GM19023 (cell line): ENCODE data around the gene CFAP46.

Experiments
- ATAC-seq: cut with Tn5 transposase; IDR thresholded peaks from one replicate; pipeline ENCODE4 v1.9.1; 2021; ENCODE audit warnings: mild to moderate bottlenecking, moderate library complexity; ENCODE audit not compliant: unreplicated experiment

CFAP46 gene

DNA sequence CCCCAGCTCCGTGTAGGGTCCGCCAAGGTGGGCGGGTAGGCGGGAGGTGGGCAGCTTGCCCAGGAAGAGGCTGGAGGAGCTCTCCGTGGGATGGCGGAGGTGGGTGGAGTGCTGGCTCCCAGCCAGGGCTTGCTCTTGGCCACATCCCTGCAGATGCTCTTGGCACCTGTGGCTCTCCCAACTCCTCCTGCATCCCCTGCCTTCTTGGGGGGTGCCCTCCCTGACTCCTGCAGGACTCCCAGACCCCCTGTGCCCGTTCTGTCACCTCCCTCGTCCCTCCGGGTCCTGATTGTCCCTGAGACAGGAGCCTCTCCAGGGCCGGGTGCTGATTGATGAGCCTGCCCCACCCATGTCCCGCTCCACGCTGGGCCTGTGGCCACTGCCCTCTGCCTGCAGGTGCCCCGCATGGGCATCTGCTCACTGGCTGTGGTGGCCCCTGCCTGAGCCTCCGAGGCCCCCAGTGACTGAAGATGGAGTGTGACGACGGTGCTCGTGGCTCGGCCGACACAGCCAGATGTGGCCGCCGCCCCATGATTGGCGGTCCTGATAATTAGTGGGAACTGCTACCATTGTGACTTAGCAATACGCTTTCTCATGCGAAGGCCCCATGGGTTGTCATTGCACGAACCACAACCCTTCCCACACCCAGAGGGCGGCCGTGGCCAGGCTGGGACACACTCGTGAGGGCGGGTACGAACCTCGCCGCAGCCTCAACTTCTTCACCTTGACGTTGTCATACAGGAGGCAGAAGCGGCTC is 23.6 kb downstream of the CFAP46 start:
- ATAC-seq = no peak

DNA sequence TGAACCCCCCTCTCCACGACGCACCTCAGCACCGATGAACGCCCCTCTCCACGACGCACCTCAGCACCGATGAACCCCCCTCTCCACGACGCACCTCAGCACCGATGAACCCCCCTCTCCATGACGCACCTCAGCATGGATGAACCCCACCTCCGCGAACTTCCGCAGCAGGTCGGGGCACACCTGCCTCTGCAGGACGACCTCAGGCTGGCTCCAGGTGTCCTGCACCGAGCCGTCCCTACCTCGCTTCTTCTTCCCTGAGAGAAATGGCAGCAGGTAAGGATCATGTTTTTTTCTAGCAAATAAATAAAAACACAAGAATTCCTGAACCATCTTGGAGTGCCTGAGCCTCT is 24.1 kb downstream of the CFAP46 start:
- no peak for ATAC-seq

DNA sequence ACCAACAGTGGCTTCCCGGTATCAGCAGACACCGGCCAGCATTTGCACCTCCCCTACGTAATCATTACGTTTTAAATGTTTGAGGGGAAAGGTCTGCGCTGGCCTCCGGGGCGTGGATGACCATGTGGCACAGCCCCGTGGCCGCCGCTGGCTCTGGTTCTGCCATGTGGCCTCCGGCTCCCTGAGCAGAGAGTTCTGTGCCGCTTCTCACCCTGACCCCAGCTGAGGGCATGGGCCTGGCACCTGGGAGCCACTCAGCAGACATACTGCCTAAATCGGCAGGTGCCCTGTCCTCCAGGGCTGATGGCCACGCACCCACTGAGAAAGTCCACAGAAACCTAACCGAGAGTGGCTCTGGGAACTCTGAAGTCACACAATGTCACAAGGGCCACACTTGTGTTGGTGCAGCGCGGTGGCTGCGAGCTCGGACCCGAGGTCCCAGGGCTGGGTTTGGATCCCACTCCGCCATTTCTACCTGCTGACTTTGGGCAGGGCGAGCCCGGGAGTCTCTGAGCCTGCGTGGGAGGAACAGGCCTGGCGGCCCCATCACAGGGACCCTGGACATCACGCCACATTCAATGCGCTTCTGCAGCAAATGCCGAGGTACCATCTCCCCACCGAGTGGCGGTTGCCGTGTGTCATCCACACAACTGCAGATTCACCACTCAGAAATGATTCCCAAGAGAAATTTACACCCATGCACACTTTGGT is 25.3 kb downstream of the CFAP46 start:
- ATAC-seq = no peak

DNA sequence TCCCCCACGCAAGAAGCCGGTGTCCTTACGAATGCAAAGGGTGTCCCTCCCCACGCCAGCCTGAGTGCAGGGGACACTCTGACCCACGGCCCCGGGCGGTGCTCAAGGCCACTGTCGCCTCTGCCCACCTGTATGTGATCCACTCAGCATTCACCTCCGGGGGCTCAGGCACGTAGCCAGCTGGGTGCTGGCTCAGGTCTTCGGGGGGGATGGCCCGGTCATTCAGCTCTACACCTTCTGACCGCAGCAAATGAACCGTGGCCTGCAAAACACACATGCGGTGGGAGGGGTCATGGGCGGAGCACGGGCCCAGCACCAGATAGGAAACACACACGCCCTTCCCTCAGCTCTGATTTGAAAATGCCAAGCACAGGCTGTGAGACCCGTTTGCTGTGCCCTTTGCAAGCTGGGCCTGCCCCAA is 25.9 kb downstream of the CFAP46 start:
- no peak for ATAC-seq

DNA sequence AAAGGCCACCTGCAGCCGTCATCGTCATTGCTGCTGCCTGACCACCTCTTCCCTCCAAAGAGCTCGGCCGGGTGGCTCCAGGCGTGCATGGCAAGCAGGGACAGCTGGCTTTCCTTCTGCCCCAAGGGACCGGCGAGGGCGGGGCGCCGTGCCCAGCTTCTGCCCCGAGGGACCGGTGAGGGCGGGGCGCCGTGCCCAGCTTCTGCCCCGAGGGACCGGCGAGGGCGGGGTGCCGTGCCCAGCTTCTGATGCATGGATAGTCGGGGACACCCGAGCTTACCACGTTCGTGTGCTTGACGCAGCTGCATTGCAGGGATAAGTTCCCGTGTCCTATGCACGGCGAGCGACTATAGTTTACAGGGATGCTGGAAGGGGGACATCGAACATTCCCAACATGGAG is 27.0 kb downstream of the CFAP46 start:
- ATAC-seq = no peak

DNA sequence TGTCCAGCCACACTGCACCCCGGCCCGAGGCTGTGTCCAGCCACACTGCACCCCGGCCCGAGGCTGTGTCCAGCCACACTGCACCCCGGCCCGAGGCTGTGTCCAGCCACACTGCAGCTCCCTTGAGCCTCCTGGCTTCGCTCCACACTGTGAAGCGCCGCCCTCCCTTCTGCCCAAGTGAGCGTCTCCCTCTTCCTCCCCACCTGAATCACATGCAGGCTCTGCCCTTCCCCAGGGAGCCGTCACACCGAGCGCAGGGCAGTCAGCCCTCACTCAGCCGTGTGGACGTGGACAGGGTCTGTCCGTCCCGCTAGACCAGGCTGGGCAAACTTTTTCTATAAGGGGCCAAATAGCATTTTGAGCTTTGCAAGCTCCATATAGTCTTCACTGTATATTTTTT is 27.6 kb downstream of the CFAP46 start:
- no peak for ATAC-seq

DNA sequence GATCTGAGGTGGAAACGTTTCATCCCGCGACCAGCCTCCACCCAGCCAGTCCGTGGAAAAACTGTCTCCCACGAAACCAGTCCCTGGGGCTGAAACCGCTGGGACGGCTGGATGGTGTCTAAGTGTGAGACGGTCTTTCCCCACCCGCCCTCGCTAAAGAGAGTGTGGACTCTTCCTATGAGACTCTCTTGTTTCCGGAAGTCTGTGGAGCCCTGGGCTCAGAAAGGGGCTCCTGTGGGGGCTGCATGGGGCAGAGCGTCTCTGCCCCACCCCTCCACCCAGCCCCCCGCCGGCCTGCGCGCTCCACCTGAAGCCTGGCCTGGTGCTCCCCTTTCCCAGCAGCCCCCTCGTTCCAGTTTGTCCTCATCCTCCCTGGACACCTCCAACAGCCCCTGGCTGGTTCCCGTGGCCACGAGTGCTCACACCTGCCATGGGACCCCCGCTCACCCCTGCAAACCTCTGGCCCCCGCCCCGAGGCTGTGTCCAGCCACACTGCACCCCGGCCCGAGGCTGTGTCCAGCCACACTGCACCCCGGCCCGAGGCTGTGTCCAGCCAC is 28.7 kb downstream of the CFAP46 start:
- ATAC-seq = no peak

DNA sequence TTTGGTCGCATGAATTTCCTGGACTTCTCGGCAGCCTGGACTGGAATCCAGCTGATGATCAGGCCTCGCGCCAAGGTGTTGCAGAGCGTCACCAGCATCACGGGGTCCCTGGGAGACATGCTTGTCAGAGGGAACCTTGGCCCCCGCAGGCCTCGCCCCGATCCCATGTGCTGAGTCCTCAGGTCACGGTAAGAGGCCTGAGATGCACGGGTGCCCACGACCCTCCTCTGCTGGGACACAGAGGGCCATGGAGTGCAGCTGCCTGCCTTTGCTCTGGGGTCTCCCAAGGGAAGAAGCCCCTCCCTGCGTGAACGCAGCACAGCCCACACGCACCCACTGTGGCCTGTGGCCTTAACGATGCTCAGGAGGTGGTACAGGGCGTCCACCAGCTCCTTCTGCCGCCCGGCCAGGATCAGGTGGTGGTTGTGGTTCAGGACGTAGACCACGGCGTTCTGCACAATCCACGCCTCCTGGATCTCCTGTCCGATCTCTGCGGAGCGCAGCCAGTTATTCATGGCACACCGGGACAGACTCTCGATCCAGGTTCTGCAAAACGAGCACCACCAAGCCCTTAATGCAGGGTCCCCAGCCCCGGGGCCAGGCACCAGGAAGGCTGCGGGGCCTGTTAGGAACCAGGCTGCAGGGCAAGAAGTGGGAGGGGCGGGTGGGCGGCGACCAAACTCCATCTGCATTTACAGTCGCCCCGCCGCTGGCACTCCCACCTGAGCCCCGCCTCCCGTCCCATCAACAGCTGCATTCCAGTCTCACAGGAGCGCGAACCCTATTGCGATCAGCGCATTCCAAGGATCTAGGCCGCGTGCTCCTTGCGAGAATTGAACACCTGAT is 29.4 kb downstream of the CFAP46 start:
- ATAC-seq = no peak

DNA sequence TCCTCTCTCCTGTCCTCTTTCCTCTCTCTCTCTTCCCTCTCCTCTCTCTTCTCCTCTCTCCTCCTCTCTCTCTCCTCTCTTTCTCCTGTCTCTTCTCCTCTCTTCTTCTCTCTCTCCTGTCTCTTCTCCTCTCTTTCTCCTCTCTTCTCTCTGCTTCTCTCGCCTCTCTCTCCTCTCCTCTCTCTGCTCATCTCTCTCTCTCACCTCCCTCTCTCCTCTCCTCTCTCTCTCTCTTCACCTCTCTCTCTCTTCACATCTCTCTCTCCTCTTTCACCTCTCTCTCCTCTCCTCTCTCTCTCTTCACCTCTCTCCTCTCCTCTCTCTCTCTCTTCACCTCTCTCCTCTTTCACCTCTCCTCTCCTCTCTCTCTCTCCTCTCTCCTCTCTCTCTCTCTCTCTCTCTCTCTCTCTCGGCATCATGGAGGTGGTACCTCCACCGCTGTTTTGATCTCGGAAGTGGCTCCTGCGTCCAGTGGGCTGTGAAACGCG is 30.1 kb downstream of the CFAP46 start:
- ATAC-seq = no peak

DNA sequence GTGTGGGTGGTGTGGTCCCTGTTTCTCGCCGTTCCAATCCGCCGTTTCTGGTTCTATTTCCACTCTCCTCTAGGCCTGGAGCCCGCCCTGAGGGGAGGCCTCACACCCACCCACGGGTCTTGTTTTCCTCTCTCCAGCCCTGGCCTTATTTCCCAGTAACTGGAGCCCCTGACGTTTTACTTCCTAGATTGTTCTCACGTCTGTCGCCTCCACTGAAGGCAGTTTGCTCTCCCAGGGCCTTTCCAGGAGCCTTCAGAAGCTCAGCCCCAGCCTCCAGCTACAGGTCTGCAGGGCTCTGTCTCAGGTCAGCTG is 30.6 kb downstream of the CFAP46 start:
- no peak for ATAC-seq

DNA sequence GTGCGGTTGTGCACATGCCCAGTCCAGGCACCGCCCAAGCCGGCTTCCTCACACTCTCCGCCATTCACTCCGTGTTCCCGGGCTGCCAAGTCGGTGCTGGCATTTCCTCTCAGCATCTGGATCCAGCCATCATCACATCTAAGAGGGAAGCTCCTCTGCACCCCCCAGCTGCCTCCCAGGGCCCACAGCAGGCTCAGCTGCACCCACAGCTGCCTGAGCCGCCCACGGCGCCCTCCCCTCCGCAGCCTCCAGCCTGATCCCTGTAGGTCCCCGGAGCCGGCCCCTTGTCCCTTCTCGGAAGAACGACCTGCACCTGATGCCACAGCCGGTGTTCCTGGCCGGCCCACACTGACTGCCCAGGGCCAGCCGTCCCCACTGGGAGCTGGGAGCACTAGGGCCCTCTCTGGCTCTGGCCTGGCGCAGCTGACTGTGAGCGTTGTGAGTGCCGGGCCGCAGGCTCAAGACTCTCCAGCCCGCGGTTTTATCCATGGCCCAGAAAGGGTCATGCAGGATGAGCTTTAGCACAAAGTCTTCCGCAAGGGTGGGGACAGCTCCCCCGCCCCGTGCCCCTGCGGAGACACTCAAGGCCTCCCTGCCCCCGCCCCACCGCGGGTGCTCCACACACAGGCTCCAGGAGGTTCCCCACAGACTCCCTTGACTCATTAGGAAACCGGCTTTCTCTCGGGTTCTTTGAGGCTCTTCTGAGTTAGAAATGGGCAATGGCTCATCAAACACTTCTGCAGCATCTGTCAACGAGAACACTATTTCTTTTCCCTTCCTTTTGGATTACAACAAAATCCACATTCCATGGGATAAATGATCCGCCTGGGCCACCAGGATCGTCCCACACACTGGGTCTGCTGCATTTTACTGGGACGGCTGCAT is 31.2 kb downstream of the CFAP46 start:
- no peak for ATAC-seq

DNA sequence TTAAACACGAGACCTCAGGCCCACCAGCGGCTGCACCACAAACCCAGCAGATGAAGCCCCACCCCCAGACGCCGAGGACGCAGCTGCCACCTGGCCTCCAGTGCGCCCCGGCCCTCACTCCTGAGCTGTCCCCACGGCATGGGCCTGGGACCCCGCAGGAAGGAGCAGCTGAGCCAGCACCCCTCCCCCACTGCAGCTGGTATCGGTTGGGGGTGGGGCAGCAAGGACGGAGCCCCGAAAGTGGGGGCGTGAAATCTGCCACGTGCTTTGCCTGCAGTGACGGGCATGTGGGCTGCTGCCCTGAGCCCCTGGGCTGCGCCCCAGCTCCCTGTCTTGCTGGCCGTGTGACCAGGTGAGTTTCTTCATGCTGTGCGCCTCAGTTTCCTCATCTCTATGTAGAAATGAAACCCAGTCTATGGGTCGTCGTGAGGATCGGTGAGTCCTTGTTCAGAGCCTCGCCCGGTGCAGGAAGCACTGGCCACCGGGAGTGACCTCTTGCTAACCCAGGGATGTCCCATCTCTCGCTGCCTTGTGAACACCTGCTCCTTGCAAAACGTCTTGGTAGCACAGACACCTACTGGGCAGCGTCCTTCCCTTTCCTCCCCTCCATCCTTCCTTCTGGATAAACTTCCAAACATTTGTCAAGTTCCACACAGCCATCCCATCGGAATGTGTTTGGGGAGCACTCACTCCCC is 32.0 kb downstream of the CFAP46 start:
- no peak for ATAC-seq

DNA sequence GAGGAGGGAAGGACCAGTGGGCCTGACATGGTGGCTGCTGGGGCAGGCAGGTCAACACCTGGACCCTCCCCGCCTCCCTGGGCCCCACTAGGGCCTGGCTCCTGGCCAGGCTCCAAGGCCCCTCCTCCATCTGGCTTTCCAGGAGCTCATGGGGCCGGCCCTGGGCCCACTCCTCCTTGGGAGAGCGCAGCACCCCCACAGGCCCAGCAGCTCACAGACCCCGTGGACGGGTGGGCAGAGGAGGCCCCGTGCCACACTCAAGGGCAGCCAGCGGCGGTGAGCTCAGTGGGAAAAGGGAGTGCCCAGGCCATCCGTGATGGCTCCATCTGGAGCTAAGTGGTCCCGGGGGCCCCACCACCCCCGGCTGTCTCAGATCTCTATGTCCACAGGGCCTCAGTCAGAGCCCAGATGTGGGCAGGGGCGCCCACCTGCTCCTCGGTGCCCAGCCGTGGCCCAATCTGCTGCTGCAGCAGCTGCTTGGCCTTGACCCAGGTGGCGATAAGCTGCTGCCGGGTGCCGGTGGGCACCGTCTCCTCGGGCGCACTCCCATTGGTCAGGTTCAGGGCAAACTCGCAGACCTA is 32.8 kb downstream of the CFAP46 start:
- ATAC-seq = no peak

DNA sequence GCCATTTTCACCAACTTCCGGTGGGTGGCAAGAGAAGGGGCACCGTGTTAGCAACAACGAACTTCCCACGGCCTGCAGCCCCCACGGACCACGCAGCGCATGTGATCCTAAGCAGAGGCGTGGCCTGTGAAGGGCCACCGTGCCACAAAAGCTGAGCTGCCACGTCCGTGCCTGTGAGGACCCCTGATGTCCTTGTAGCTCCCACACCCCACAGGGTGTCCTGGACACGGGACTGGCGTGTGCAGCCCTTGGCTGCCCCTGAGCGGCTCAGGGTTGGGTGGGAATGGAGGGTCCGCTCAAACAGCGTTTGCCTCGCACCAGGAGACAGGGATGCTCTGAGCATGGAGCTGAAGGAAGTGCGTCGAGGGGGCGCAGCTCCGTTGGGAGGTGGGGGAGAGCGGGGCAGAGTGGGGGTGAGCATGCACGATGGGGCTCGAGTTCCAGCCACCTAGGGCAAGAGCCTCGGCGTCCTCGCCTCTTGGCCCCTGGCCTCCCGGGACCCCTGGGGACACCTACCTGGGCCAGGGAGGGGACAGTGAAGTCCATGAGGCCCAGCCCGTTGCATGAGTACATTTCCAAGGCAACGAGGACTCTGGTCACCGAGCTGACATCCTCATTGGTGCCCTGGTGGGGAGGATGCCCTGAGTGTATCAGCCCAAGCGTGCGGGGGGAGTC is 33.6 kb downstream of the CFAP46 start:
- ATAC-seq = no peak

DNA sequence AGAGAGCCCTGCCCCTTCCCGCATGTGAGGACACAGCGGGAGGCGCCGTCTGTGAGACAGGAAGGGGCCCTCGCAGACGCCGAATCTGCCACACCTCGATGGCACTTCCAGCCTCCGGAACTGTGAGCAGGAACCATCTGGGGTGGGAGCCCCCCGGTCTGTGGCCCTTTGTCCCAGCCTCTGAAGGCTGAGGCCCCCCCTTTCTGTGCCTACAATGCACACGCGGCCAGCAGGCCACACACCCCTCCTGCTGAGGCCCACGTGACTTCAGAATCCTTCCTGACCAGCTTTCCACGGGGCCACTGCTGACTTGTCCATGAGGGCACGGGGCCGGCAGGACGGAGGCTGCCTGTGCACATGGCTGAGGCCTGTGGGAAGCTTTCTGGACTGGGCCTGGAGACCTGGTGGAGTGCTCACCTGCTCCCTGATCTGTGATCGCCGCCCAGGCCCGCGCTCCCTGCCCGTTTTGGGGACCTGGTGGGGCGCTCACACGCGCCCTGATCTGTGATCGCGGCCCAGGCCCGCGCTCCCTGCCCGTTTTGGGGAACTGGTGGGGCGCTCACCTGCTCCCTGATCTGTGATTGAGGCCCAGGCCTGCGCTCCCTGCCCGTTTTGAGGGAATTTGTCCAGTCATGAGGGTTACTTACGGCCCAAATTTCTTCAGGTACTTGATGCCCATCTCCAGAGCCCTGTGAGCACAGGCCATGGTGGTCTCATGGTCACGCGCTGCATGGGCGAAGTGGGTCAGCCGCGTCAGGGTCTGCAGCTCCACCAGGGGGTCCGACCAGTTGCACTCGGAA is 34.3 kb downstream of the CFAP46 start:
- no peak for ATAC-seq

DNA sequence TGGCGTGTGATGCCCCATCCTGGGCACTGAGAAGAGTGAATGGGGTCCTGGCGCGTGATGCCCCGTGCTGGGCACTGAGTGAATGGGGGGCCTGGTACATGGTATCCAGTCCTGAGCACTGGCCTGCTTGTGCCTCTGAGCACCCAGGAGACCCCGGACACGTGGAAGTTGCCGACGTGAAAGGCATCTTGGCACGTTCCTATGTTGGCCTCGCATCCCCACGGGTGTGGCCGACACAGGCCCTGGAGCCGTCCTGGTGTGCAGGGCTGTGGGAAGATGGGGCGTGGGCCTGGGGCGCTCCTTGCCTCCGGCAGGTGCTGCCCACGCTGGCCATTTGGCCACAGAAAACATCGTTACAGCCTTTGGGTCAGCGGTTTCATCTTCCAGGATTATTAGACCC is 35.5 kb downstream of the CFAP46 start:
- no peak for ATAC-seq

DNA sequence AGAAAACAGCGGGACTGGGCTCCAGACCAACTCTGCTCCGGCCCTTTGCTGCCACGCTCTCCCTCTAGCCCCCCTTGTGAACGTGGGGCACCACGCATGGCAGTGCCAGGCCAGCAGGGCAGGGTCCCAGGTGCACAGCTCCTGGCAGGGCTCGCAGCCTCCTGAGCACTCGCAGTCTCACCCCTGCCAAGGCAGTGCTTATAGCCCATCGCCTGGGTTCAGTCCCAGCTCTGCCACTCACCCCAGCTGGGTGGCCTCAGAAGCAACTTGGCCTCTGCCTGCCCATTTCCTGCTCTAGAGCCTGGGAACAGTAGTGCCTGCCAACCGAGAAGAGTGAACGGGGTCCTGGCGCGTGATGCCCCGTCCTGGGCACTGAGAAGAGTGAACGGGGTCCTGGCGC is 36.3 kb downstream of the CFAP46 start:
- no peak for ATAC-seq

DNA sequence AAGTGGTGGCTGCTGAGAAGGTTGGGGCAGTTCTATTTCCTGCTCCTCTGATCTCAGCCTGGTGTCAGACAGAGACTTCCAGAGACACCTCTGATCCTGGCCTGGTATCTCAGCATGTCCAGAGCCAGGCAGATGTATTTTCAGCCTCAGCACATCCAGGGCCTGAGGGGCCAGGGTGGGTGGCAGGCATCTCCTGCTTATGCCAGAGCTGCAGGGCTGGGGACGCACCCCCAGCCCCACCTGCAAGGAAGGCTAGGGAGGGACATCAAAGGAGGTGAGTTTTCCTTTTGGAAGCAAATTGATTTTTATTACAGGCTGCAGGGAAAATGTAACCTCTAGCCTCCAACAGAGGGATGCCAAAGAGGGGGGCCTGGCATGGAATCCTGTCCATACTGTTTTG is 36.7 kb downstream of the CFAP46 start:
- ATAC-seq = no peak
